Activated naive CD8-positive, alpha-beta T cell treated with anti-CD3 and anti-CD28 coated beads for 36 hours (primary cell): ENCODE measurements around the gene NRXN3. TPM values are rescaled to one million over a fixed set of nuclear protein-coding genes. Genes with fewer than 3 reads are reported as not detected.

Source experiments
- DNase-seq: peaks from one replicate; pipeline ENCODE4 v3.0.0; 2021
- H3K27ac Mint-ChIP-seq: one replicate; pipeline ENCODE4 v1.8.0; 2022; ENCODE audit warnings: mild to moderate bottlenecking, moderate library complexity, mixed read lengths
- H3K27me3 Mint-ChIP-seq: one replicate; pipeline ENCODE4 v1.8.0; 2022; ENCODE audit warnings: mild to moderate bottlenecking, mixed read lengths
- H3K36me3 Mint-ChIP-seq: one replicate; pipeline ENCODE4 v1.8.0; 2021; ENCODE audit warnings: mild to moderate bottlenecking, mixed read lengths
- H3K4me1 Mint-ChIP-seq: one replicate; pipeline ENCODE4 v1.8.0; 2021; ENCODE audit warnings: mixed read lengths
- H3K4me3 Mint-ChIP-seq: one replicate; pipeline ENCODE4 v1.8.0; 2022; ENCODE audit warnings: mild to moderate bottlenecking, moderate library complexity, mixed read lengths
- H3K9me3 Mint-ChIP-seq: one replicate; pipeline ENCODE4 v1.8.0; 2022; ENCODE audit warnings: mixed read lengths
- total RNA-seq, 2 experiments: library from RNA; stranded (reverse); gene quantifications; one replicate each; pipeline ENCODE4 v1.2.3, GENCODE V29; 2021

NRXN3 gene
- total RNA-seq, 2 experiments from 2014 or later, result not detected

- Mint-ChIP-seq H3K4me3 (no peak overlapping the region), H3K27me3 (no peaks in the 10 kb centered on the region), H3K27ac (no peak overlapping the region), H3K9me3 (no peaks in the 10 kb centered on the region), H3K36me3 (no peaks in the 10 kb centered on the region), H3K4me1 (no peaks in the 10 kb centered on the region)
- DNase-seq, result no peak
Measured at GRCh38 chr14:78746086-78746595, 576.0 kb downstream of the NRXN3 start.

- Mint-ChIP-seq H3K9me3 (no peaks in the 10 kb centered on the region), H3K27me3 (no peaks in the 10 kb centered on the region), H3K4me1 (no peaks in the 10 kb centered on the region), H3K4me3 (no peak overlapping the region), H3K36me3 (no peaks in the 10 kb centered on the region), H3K27ac (no peak overlapping the region)
- no peak for DNase-seq
Measured at GRCh38 chr14:78747813-78748212, 577.6 kb downstream of the NRXN3 start.

GRCh38 chr14:78752518-78753188 lies 582.5 kb downstream of the NRXN3 start:
- no peak overlapping the region for H3K27ac Mint-ChIP-seq
- no peaks in the 10 kb centered on the region for H3K9me3 Mint-ChIP-seq
- no peaks in the 10 kb centered on the region for H3K27me3 Mint-ChIP-seq
- no peak for DNase-seq
- H3K4me3 Mint-ChIP-seq, result no peak overlapping the region
- no peaks in the 10 kb centered on the region for H3K4me1 Mint-ChIP-seq
- no peaks in the 10 kb centered on the region for H3K36me3 Mint-ChIP-seq

- H3K27me3 Mint-ChIP-seq, result no peaks in the 10 kb centered on the region
- no peaks in the 10 kb centered on the region for H3K9me3 Mint-ChIP-seq
- H3K4me1 Mint-ChIP-seq, result no peaks in the 10 kb centered on the region
- H3K4me3 Mint-ChIP-seq, result no peak overlapping the region
- no peak for DNase-seq
- H3K27ac Mint-ChIP-seq, result no peak overlapping the region
- no peaks in the 10 kb centered on the region for H3K36me3 Mint-ChIP-seq
Measured at GRCh38 chr14:78754059-78754458, 583.9 kb downstream of the NRXN3 start.

- Mint-ChIP-seq H3K4me1 (no peaks in the 10 kb centered on the region), H3K4me3 (no peak overlapping the region), H3K27me3 (no peaks in the 10 kb centered on the region), H3K36me3 (no peaks in the 10 kb centered on the region), H3K27ac (no peak overlapping the region), H3K9me3 (no peaks in the 10 kb centered on the region)
- DNase-seq, result no peak
Measured at GRCh38 chr14:78758333-78758732, 588.2 kb downstream of the NRXN3 start.

- H3K36me3 Mint-ChIP-seq, result no peaks in the 10 kb centered on the region
- H3K4me1 Mint-ChIP-seq, result no peaks in the 10 kb centered on the region
- no peaks in the 10 kb centered on the region for H3K9me3 Mint-ChIP-seq
Measured at GRCh38 chr14:78762331-78762730, 592.2 kb downstream of the NRXN3 start.

GRCh38 chr14:78763746-78764145 lies 593.6 kb downstream of the NRXN3 start:
- no peak overlapping the region for H3K4me3 Mint-ChIP-seq
- H3K4me1 Mint-ChIP-seq, result no peaks in the 10 kb centered on the region
- no peak for DNase-seq
- H3K36me3 Mint-ChIP-seq, result no peaks in the 10 kb centered on the region
- H3K27ac Mint-ChIP-seq, result no peak overlapping the region
- no peaks in the 10 kb centered on the region for H3K27me3 Mint-ChIP-seq
- H3K9me3 Mint-ChIP-seq, result no peaks in the 10 kb centered on the region

More at GRCh38 chr14:78762331-78762730, 592.2 kb downstream of the NRXN3 start:
- Mint-ChIP-seq H3K27me3 (no peaks in the 10 kb centered on the region), H3K27ac (no peak overlapping the region), H3K4me3 (no peak overlapping the region)
- DNase-seq, result no peak

- H3K4me3 Mint-ChIP-seq, result no peak overlapping the region
- H3K9me3 Mint-ChIP-seq, result no peaks in the 10 kb centered on the region
- DNase-seq, result no peak
- H3K27ac Mint-ChIP-seq, result no peak overlapping the region
- no peaks in the 10 kb centered on the region for H3K36me3 Mint-ChIP-seq
- H3K27me3 Mint-ChIP-seq, result no peaks in the 10 kb centered on the region
- H3K4me1 Mint-ChIP-seq, result no peaks in the 10 kb centered on the region
Measured at GRCh38 chr14:78764240-78764639, 594.1 kb downstream of the NRXN3 start.

- H3K4me3 Mint-ChIP-seq, result no peak overlapping the region
Measured at GRCh38 chr14:78764645-78765044, 594.5 kb downstream of the NRXN3 start.

GRCh38 chr14:78767436-78767835 lies 597.3 kb downstream of the NRXN3 start:
- no peak for DNase-seq
- no peaks in the 10 kb centered on the region for H3K4me1 Mint-ChIP-seq
- no peaks in the 10 kb centered on the region for H3K9me3 Mint-ChIP-seq
- H3K27me3 Mint-ChIP-seq, result peaks cover 3% of the 10 kb centered on the region
- H3K27ac Mint-ChIP-seq, result no peak overlapping the region
- no peaks in the 10 kb centered on the region for H3K36me3 Mint-ChIP-seq
- no peak overlapping the region for H3K4me3 Mint-ChIP-seq

More at GRCh38 chr14:78764645-78765044, 594.5 kb downstream of the NRXN3 start:
- Mint-ChIP-seq H3K27ac (no peak overlapping the region), H3K27me3 (no peaks in the 10 kb centered on the region), H3K9me3 (no peaks in the 10 kb centered on the region), H3K4me1 (no peaks in the 10 kb centered on the region), H3K36me3 (no peaks in the 10 kb centered on the region)
- no peak for DNase-seq

GRCh38 chr14:78782551-78782950 lies 612.4 kb downstream of the NRXN3 start:
- H3K4me1 Mint-ChIP-seq, result no peaks in the 10 kb centered on the region
- H3K27me3 Mint-ChIP-seq, result peaks cover 3% of the 10 kb centered on the region
- no peak overlapping the region for H3K4me3 Mint-ChIP-seq
- H3K36me3 Mint-ChIP-seq, result no peaks in the 10 kb centered on the region
- peaks cover 3% of the 10 kb centered on the region for H3K9me3 Mint-ChIP-seq
- DNase-seq, result no peak
- no peak overlapping the region for H3K27ac Mint-ChIP-seq

- Mint-ChIP-seq H3K9me3 (peaks cover 3% of the 10 kb centered on the region), H3K4me3 (no peak overlapping the region)
Measured at GRCh38 chr14:78785265-78785664, 615.1 kb downstream of the NRXN3 start.

GRCh38 chr14:78788467-78789360 lies 618.5 kb downstream of the NRXN3 start:
- no peaks in the 10 kb centered on the region for H3K36me3 Mint-ChIP-seq
- no peak overlapping the region for H3K27ac Mint-ChIP-seq
- H3K27me3 Mint-ChIP-seq, result peaks cover 3% of the 10 kb centered on the region
- H3K4me1 Mint-ChIP-seq, result no peaks in the 10 kb centered on the region
- H3K4me3 Mint-ChIP-seq, result no peak overlapping the region
- no peaks in the 10 kb centered on the region for H3K9me3 Mint-ChIP-seq
- no peak for DNase-seq

More at GRCh38 chr14:78785265-78785664, 615.1 kb downstream of the NRXN3 start:
- no peak overlapping the region for H3K27ac Mint-ChIP-seq
- H3K36me3 Mint-ChIP-seq, result no peaks in the 10 kb centered on the region
- no peaks in the 10 kb centered on the region for H3K4me1 Mint-ChIP-seq
- DNase-seq, result no peak
- peaks cover 3% of the 10 kb centered on the region for H3K27me3 Mint-ChIP-seq

GRCh38 chr14:78790271-78790670 lies 620.1 kb downstream of the NRXN3 start:
- H3K27me3 Mint-ChIP-seq, result peaks cover 3% of the 10 kb centered on the region
- H3K4me1 Mint-ChIP-seq, result no peaks in the 10 kb centered on the region
- no peak overlapping the region for H3K27ac Mint-ChIP-seq
- H3K4me3 Mint-ChIP-seq, result no peak overlapping the region
- H3K36me3 Mint-ChIP-seq, result no peaks in the 10 kb centered on the region
- no peak for DNase-seq
- no peaks in the 10 kb centered on the region for H3K9me3 Mint-ChIP-seq

- H3K27ac Mint-ChIP-seq, result no peak overlapping the region
- H3K4me3 Mint-ChIP-seq, result no peak overlapping the region
- H3K36me3 Mint-ChIP-seq, result no peaks in the 10 kb centered on the region
- no peaks in the 10 kb centered on the region for H3K4me1 Mint-ChIP-seq
- no peak for DNase-seq
- H3K27me3 Mint-ChIP-seq, result no peaks in the 10 kb centered on the region
- H3K9me3 Mint-ChIP-seq, result peaks cover 9% of the 10 kb centered on the region
Measured at GRCh38 chr14:78798757-78799156, 628.6 kb downstream of the NRXN3 start.
